Hematopoietic multipotent progenitor cell treated with erythropoietin and hydrocortisone succinate and interleukin-3 and kit ligand, for 6 days (in vitro differentiated cells): ENCODE measurements around the gene DAPK3.
A peak's percentile ranks its signal among the peaks of the same experiment; 100 is the strongest.
"Not testable (repeated sequence)": the region's sequence is repeated elsewhere in the genome, so short reads cannot be mapped to it uniquely, and the experiment has no call there.

Experiments used
- DNase-seq: peaks from one replicate; pipeline ENCODE4 v3.0.0-alpha.2; 2015

DAPK3 gene

DNA sequence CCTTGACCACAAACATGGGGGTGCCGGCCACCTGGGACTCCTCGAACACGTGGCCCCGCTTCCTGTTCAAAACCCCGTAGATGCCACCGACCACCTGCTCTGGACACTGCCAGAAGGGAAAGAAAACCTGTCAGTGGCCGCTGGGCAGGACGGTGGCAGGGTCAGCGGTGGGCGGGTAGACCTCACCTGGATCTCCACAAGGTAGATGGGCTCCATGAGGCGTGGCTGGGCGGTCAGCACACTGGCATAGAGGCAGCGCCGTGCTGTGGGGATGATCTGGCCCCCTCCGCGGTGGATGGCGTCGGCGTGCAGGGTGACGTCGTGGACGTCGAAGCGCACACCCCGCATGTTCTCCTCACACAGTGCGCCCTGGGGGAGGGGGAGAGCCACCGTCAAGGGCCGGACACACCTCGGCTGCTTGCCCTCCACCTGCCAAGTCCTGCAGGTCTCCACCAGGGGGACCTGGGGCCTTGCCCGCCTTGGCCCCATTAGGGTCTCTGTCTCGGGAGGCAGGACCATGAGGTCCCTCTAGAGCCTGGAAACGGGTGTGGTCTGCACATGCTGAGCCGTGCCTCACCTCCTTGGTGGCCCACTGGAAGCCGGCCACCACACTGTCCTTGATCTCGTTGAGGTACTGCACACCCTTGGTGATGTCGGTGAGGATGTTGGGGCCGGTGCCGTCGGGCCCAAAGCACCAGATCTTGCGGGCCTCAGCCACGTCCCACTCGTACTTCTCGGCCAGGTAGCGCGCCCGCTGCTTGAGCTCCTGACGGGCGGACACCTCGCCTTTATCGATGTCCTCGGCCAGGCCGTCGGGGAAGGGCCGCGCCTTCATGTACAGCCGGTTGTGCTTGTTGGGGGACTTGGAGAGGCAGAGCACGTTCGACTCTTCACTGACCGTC lies 6.6 kb upstream of the DAPK3 start:
- no peak for DNase-seq

DNA sequence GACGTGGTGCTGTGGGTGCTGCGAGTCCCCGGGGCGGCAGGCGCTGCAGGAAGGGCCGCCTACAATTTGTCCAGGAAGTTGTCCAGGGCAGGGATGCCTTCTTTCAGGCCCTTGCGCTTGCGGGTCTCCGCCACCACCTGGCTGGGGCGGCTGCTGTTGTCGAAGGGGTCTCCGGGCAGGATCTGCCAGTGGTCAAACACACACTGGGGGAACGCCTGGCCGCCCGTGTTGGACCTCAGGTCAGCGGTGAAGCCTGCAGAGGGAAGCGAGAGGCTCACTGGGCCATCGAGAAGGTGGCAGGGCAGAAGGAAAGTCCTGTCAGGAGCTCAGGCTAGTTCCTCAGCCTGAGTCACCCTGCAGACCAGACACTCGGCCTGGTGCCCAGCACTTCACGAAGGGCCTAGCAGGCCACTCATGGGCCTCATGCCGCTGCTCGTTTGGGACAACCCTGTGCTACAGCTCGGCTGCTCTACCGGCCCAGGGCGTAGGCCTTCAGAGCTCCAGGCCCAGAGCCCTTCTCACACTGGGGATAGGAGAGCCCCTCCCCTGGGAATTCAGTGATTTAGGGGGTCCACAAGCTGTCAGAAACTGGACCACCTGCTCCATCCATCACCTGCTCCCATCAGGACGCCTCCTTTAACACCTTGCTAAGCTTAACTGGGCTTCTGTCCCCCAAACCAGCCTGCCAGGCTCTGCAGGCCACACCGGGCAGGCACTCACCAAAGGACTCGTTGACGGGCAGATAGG lies 5.8 kb upstream of the DAPK3 start:
- no peak for DNase-seq

DNA sequence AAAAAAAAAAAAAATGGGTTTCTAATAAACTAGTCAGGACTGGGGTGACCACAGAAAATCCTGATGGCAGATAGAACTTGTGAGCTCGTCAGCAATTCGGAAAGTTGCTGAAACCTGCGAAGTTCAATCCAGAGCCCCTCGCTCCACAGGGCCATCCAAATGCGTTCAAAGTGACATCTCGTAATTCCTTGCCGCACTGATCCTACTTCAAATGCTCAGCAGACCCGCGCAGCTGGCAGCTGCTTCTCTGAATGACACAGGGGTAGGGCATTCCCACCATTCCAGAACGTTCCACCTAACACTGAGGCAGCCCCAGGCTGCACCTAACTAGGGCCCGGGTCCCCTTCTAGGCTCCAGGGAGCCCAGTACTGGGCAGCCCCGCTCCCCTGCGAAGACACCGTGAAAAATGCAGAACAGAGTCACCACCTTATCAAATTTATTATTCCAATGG lies 4.8 kb upstream of the DAPK3 start:
- no peak for DNase-seq

DNA sequence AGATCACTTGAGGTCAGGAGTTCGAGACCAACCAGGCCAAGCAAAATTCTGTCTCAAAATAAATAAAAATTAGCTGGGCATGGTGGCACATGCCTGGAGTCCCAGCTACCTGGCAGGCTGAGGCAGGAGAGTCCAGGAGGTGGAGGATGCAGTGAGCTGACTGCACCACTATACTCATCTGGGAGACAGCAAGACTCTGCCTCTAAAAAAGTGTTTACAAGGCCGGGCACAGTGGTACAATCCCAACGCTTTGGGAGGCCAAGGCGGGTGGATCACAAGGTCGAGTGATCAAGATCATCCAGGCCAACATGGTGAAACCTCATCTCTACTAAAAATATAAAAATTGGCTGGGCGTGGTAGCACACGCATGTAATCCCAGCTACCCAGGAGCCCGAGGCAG lies 4.2 kb upstream of the DAPK3 start:
- no peak for DNase-seq

DNA sequence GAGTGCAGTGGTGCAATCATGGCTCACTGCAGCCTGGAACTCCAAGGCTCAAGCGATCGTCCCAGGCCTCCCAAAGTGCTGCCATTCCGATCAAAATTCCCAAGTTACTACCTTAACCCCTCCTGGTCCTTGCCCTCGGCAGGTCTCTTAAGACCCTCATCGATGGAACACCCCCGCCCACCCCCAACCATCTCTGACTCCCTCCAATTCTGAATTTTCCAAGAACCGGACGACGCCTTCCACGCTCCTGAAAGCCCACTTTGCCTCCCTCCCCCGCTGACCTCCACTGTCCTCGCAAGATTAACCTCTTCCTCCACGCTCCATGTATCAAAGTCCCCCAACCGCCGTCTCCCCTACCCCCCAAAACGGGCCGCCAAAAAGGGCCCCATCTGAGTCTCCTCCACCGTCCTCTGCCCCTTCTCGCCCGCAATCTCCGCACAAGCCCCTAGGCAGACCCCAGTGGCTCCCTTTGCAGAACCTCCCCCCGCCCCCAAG lies 539 bp downstream of the DAPK3 start:
- no peak for DNase-seq

DNA sequence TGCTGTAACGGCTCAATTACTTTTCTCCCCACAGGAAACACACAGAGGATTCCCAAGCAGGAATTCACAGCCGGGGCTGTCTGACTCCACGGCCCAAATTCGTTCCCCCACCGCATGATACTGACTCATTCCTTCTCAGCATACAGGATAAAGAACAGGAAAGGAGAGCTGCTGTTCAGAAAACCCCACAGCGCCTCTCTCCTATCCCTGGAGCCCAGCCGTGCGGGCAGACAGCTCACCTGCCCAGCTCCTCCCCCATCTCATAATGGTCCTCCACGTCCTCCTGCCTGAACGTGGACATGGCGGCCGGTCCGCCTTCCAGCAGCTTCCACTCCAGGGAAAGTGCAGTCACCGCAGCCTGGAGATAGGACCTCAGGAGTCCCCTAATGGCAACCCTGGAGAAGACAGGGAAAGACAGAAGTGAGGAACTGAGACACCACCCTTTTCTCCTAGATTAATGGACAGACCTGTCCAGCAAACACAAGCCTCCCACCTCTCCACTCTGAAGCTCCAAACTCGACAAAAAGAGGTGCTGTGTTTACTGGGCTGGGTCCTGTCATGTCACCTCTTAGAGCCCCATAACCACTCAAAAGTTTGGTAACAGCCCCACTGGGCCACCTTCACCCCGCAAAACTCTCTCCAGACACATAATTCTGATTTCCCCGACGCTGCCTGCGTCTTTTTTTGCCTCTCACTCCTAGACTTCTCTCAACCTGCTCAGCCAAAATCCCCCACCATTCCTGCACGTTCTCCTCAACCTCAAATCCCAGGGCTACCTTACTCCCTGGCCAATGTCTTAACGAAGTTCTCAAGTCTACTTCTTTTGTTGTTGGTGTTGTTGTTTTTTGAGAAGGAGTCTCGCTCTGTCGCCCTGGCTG lies 1.2 kb downstream of the DAPK3 start:
- DNase-seq: peak; percentile 48

DNA sequence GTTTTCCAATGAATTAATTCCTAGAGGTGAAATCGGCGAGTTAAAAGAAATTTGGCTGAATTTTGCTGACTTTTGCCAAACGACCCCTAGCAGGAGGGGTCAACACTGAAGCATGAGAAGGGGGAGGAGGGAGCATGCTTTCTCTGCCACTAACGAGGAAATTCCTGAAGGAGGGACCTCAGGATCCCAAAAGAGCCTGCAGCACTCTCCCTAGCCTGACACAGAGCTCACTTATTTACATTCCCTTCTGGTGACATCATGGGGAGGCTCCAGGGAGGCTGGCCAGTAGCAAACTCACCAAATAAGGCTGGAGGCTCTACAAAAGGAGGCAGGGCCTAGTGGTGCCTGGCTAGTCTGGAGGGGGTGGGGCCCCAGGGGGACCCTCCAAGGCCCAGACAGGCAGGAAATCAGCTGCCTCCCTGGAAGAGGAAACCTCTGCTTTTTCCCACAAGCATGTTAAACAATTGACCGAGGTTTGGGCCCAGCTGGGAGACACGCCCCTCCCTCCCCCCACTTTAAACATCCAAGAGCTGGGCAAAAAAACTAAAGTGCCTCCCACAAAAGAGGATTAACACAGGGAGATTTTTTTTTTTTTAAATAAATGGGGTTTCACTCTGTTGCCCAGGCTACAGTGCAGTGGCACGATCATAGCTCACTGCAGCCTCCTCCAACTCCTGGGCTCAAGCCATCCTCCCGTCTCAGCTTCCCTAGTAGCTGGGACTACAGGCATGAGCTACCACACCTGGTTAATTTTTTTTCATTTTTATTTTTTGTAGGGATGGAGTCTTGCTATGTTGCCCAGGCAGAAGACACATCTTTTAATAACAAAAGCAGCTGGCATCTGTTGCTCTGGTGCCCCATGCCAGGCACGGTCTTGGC lies 2.1 kb downstream of the DAPK3 start:
- no peak for DNase-seq

DNA sequence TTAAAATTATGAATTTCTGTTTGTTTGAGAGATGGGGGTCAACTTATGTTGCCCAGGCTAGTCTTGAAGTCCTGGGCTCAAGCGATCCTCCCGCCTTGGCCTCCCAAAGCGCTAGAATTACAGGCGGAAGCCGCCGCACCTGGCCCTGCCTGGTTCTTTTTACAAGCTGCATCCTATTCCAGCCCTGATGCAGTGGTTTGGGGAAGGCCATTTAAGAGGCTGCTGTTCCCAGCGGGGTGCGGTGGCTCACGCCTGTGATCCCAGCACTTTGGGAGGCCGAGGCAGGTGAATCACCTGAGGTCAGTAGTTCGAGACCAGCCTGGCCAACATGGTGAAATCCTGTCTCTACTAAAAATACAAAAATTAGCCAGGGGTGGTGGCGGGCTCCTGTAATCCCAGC lies 2.9 kb downstream of the DAPK3 start:
- DNase-seq: not testable (repeated sequence)

DNA sequence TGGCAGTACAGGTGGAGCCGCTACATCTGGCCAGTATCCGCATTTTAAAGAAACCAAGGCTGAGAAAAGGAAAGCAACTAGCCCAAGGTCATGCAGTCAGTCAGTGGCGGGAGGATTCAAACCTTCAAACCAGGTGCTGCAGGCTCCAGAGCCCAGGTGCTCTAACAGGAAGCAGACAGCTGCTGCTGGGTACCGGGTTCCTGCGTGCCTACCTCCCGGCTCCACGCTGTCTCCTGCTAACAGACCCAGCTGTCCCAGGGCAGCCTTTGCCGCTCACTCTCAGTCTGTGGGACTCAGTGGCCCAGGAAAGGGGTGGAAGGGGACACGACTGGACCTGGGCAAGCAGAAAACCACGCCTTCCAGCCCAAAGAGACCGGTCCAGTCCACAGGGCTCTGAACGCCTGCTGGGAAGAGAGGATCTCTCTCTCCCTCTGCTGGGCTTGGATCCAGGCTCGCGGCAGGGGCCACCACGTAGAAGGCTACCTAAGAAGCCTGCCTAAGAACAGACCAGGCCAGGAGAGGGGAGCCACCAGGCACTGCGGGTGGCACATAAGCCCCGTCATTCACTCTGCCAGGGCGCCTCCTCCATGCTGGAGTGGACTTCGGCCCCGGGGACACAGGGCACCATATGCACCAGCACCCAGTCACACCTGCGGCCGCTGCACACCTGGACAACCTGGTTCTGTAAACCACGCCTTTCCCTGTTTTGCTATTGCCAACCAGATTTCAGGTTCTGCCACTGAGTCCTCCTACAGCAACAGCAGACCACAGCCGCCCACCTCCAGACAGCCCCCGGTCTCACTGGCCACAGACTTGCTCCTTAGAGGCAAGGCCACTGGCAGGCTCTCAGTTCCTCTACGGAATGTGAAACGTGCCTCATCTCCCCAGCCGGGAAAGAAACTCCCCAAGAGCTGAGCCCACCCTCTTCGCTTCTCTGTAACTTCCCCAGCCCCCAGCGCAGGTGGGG lies 4.6 kb downstream of the DAPK3 start:
- DNase-seq: no peak

DNA sequence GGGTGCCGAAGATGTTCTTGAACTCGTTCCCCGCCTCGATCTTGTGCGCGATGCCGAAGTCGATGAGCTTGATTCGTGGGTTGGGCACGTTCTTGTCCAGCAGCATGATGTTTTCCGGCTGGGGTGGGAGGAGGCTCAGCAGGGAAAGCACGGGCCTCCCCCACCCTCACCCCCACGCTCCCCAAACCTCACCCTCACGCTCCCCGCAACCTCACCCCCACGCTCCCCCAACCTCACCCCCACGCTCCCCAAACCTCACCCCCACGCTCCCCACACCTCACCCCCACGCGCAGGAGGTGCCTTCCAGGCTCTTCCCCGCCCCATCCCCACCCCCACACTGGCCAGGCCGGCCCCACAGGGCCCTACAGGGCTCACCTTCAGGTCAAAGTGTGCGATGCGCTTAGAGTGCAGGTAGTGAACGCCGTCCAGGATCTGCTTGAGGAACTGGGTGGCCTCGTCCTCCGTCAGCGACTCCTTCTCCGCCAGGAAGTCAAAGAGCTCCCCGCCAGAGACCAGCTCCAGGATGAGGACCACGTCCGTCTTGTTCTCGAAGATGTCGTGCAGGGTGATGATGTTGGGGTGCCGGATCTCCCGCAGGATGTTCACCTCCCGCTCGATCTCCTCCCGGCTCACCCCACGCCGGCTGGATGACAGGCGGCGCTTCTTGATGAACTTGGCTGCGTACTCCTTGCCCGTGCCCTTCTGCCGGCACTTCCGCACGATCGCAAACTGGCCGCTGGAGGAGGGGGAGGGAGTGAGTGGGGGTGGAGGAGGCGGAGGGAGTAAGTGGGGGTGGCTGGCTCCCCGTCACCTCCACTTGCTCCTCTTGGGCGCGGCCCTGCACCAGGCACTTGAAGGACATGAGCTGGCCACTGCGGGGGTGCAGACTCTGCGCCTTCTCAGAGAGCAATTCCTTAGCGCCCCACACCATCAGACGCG lies 6.4 kb downstream of the DAPK3 start:
- no peak for DNase-seq

DNA sequence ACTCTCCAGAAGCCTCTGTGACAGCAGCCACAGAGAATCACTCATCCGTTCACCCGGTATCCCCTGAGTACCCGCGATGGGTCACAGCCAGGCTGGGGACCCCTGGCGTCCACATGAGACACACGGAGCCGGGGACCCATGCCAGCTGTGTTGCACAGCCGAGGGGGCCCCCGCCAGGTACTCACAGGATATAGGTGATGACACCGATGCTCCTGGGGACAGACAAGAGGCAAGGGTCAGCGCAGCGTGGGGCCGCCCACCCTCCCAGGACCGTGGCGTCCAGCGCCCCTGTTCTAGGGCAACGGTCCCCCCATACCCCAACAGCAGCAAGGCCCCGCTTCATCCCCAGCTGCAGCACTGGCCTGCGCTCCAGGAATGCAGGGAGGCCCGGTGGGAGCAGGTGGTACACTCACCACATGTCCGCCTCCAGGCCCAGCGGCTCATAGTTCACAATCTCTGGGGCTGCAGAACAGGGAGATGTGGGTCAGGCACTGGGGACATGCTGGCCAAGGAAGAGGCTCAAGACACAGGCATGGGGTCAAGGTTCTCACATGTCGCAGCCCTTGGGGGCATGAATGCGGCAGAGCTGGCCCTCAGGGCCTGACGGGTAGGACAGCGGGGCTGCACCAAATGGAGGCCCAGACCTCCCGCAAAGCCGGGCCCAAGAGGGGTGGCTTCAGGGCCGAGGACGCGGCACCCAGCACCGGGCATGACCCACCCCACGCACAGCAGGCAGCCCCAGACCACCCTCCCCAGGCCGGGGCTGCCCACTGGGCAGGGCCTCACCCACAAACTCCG lies 7.2 kb downstream of the DAPK3 start:
- DNase-seq: no peak

DNA sequence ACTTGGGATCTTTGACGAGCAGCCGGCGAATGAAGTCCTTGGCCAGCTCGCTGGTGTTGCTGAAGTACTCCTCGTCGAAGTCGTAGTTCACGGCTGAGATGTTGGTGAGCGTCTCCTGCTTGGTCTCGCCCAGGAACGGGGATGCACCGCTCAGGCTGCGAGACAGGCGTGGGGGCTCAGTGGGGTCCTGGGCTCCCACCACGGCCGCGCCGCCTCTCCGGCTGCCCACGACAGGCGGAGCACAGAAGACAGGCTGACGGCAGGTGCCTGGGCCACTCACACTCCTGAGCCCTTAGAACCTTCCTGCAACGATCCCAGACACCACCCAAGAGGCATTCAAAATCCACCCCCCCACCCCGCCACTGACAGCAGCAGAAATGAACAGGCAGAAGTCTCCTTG lies 9.9 kb downstream of the DAPK3 start:
- no peak for DNase-seq

DNA sequence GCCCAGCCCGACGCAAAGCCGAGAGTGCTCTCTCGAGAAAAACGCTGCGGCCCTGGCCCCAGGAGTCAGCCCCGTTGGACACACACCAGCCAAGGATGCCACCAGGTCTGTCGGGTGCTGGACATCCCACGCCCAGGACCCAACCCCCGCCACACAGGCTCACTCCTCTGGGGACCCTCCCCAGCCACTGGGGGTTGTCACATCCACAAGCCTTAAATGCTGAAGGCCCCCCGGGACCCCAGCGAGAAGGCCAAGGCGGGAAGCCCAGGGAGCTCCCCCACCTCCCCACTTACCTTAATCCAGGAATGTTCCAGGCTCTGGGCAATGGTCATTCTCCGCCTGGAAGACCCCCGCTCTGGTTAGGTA lies 11.2 kb downstream of the DAPK3 start:
- no peak for DNase-seq

DNA sequence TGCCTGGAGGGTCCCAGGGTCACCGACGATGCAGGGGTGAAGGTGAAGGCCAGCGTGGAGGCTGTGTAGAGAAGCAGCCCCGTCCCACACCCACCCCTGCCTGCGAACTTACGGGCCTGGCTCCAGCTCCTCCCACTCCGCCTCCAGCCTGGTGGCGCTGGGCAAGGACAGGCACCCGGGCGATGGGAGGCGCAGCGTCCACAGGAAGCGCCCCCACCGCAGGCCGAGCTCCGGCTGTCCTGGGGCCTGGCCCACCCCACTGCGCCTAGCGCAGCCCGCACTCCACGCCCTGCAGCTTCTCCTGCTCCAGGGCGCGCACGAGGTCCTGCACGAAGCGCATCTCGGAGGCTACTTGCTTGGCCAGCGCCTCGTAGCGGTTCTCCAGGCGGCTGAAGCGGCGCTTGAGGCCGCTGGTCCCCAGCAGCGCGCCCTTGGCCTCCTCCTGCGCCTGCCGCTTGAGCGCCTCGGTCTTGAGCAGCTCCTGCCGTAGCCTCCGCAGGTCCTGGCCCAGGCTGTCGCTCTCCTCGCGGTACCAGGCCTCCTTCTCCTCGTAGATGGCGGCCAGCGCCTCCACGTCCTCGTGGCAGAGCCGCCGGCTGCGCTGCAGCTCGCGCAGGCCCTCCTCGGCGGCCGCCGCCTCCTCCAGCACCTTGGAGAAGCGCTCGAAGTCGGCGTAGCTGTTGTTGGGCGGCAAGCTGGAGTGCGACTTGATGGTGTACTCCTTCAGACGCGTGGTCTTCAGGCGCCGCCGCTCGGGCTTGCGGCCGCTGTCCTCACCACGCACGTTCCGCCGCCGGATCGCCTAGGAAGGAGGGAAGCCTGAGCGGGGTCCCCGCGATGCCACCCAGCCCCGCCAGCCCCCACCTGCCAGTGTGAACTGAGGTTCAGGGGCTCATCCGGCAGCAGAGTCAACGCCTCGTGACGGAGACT lies 11.8 kb downstream of the DAPK3 start:
- no peak for DNase-seq

DNA sequence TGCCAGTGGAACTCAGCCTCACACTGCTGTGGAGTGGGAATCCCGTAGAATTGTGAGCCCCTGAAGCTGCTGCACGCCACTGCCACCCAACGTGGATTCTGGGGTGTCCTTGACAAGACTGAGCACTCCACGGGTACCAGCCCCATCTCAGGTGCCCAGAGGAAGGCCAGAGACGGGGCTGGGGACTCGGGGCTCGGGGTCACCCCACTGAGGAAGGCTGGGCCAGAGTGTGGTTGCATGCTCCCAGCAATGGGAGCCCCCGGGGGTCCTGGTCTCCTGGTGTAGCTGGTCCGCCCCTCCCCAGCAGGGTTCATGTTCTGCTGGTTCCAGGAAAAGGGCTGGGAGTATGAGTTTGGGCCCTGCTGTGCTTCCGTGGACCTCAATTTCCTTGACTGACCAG lies 15.2 kb downstream of the DAPK3 start:
- DNase-seq: no peak

DNA sequence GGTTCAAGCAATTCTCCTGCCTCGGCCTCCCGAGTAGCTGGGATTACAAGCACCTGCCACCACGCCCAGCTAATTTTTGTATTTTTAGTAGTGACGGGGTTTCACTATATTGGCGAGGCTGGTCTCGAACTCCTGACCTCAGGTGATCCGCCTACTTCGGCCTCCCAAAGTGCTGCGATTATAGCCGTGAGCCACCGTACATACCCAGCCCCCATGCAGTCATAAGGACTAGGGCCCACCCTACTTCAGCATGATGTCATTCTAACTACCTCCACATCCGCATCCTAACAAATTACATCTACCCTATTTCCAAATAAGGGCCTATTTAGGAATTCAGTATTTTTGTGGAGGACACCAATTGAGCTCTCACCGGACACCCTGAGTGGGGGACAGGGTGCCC lies 15.6 kb downstream of the DAPK3 start:
- not testable (repeated sequence) for DNase-seq

DNA sequence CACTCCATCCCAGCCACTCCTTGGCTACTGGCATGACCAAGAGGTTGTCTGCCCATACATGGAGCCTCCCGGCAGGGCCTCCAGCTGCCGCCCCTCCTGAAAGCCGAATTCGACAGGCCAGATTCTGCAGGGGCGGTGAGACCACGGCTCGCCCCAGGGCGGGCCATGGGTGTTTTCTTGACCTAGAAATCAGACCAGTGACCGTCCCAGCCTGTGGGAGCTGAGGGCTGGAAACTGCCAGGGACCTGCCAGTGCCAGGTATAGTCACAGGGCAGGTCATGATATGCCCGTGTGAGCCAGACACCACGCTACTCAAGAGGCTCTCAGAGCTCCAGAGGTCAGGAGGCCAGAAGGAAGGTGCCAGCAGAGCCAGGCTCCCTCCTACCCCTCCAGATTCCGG lies 16.8 kb downstream of the DAPK3 start:
- no peak for DNase-seq
